Glutamatergic neuron (in vitro differentiated cells): ENCODE results near the gene ZNF772. TPM values are rescaled to one million over a fixed set of nuclear protein-coding genes. Genes with fewer than 3 reads are reported as not detected.
"Not testable (repeated sequence)": the region's sequence is repeated elsewhere in the genome, so short reads cannot be mapped to it uniquely, and the experiment has no call there.

Experiments used
- DNase-seq: peaks from one replicate; pipeline ENCODE4 v3.0.0; 2022
- H3K27ac Mint-ChIP-seq: one replicate; pipeline ENCODE4 v1.8.0; 2020; ENCODE audit warnings: mild to moderate bottlenecking, mixed read lengths, inconsistent platforms; ENCODE audit not compliant: unreplicated experiment
- H3K27me3 Mint-ChIP-seq: one replicate; pipeline ENCODE4 v1.8.0; 2020; ENCODE audit warnings: mild to moderate bottlenecking, moderate library complexity, mixed read lengths, inconsistent platforms; ENCODE audit not compliant: unreplicated experiment
- H3K36me3 Mint-ChIP-seq: one replicate; pipeline ENCODE4 v1.8.0; 2020; ENCODE audit warnings: mild to moderate bottlenecking, mixed read lengths, inconsistent platforms; ENCODE audit not compliant: unreplicated experiment
- H3K4me1 Mint-ChIP-seq: one replicate; pipeline ENCODE4 v1.8.0; 2020; ENCODE audit warnings: mild to moderate bottlenecking, low read depth, mixed read lengths, inconsistent platforms; ENCODE audit not compliant: unreplicated experiment
- H3K4me3 Mint-ChIP-seq: one replicate; pipeline ENCODE4 v1.8.0; 2020; ENCODE audit warnings: mild to moderate bottlenecking, mixed read lengths, inconsistent platforms; ENCODE audit not compliant: unreplicated experiment
- H3K9me3 Mint-ChIP-seq: one replicate; pipeline ENCODE4 v1.8.0; 2020; ENCODE audit warnings: mild to moderate bottlenecking, moderate library complexity, mixed read lengths, inconsistent platforms; ENCODE audit not compliant: unreplicated experiment
- CTCF ChIP-seq: fragments of 200-600 bp; sonication (generic); IDR thresholded peaks from one replicate; pipeline ENCODE4 v1.5.0; 2021; ENCODE audit not compliant: partially characterized antibody, unreplicated experiment
- long read RNA-seq: library from polyadenylated mRNA; unstranded; transcript quantifications from one replicate; pipeline ENCODE4 v2.0.0, GENCODE V29; 2020; ENCODE audit not compliant: unreplicated experiment
- total RNA-seq: library from RNA; stranded (reverse); fragmentation: NEBNext Ultra II Directional; extraction: Animal tissue kit (Norgen Biotek cat#: 25700); gene quantifications from one replicate; pipeline ENCODE4 v1.2.1, GENCODE V29; 2021; ENCODE audit not compliant: unreplicated experiment

The ZNF772 gene
- 33.2 TPM for total RNA-seq
- long read RNA-seq: 0 reads

- Mint-ChIP-seq H3K36me3 (peaks cover 61% of the 10 kb centered on the region), H3K27me3 (peaks cover 3% of the 10 kb centered on the region), H3K27ac (peak within 1 kb of the TSS; percentile 96), H3K4me1 (no peaks in the 10 kb centered on the region), H3K4me3 (peak within 1 kb of the TSS; percentile 99), H3K9me3 (peaks cover 36% of the 10 kb centered on the region)
- peak; percentile 95 for DNase-seq
- peak; percentile 96 for TF ChIP-seq CTCF
Measured at GRCh38 chr19:57477191-57478008, at the start of gene ZNF772. Gene ZNF772, minus strand, starts transcription at chr19:57477566. Its CDS starts 257 bp downstream, at chr19:57477309.

GRCh38 chr19:57518021-57518420 lies 40.7 kb upstream of the ZNF772 start:
- H3K27ac Mint-ChIP-seq, H3K9me3 Mint-ChIP-seq, H3K4me1 Mint-ChIP-seq, DNase-seq, H3K27me3 Mint-ChIP-seq, H3K4me3 Mint-ChIP-seq: not testable (repeated sequence)
- H3K36me3 Mint-ChIP-seq: peaks cover 21% of the 10 kb centered on the region

DNA sequence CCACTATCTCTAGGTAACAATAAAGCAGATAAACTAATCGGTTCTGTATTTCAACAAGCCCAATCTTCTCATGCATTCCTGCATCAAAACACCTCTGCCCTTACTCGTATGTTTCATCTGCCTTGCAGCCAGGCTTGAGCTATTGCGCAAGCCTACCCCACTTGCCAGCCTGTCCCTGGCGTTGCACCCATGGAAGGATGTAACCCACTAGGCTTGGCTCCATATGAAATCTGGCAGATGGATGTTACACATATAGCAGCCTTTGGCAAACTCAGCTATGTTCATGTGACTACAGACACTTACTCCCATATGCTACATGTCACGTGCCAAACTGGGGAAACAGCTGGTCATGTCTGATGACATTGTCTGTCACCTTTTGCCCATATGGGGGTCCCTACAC lies 37.9 kb upstream of the ZNF772 start:
- peaks cover 11% of the 10 kb centered on the region for H3K9me3 Mint-ChIP-seq
- peaks cover 32% of the 10 kb centered on the region for H3K36me3 Mint-ChIP-seq
- no peak for DNase-seq
- no peak for TF ChIP-seq CTCF
- H3K4me3 Mint-ChIP-seq: no peak overlapping the region
- peaks cover 3% of the 10 kb centered on the region for H3K27me3 Mint-ChIP-seq
- peak overlapping the region; percentile 53 for H3K27ac Mint-ChIP-seq
- no peaks in the 10 kb centered on the region for H3K4me1 Mint-ChIP-seq

GRCh38 chr19:57512845-57513244 lies 35.5 kb upstream of the ZNF772 start:
- DNase-seq: peak; percentile 37
- Mint-ChIP-seq H3K27ac (no peak overlapping the region), H3K36me3 (peaks cover 51% of the 10 kb centered on the region), H3K27me3 (peaks cover 2% of the 10 kb centered on the region), H3K4me1 (no peaks in the 10 kb centered on the region), H3K4me3 (no peak overlapping the region), H3K9me3 (peaks cover 11% of the 10 kb centered on the region)
- no peak for TF ChIP-seq CTCF

GRCh38 chr19:57511484-57511883 lies 34.1 kb upstream of the ZNF772 start:
- Mint-ChIP-seq H3K36me3 (peaks cover 55% of the 10 kb centered on the region), H3K4me3 (no peak overlapping the region), H3K27ac (no peak overlapping the region), H3K9me3 (peaks cover 11% of the 10 kb centered on the region), H3K27me3 (peaks cover 2% of the 10 kb centered on the region), H3K4me1 (no peaks in the 10 kb centered on the region)
- no peak for TF ChIP-seq CTCF
- DNase-seq: no peak
